Activated naive CD4-positive, alpha-beta T cell treated with anti-CD3 and anti-CD28 coated beads, Interleukin-2, amount 10 ng/mL, durations not matched to agents 7 days and 5 days (primary cell): ENCODE measurements around the gene PGBD1.
A peak's percentile ranks its signal among the peaks of the same experiment; 100 is the strongest.

Source experiments
- CTCF ChIA-PET: fragments of 350-600 bp; sonication (Branson Sonifier 250); formaldehyde crosslinking; loops from one replicate; lab custom pipeline; 2021; ENCODE audit warnings: antibody characterized with exemption; lab: Charles Lee
- DNase-seq: peaks from one replicate; pipeline ENCODE4 v3.0.0-alpha.2; 2020
- H3K27ac Mint-ChIP-seq: one replicate; pipeline ENCODE4 v1.8.0; 2021; ENCODE audit warnings: mild to moderate bottlenecking, moderate library complexity, mixed read lengths
- H3K27me3 Mint-ChIP-seq: one replicate; pipeline ENCODE4 v1.8.0; 2021; ENCODE audit warnings: mild to moderate bottlenecking, mixed read lengths
- H3K36me3 Mint-ChIP-seq: one replicate; pipeline ENCODE4 v1.8.0; 2021; ENCODE audit warnings: mixed read lengths
- H3K4me1 Mint-ChIP-seq: one replicate; pipeline ENCODE4 v1.8.0; 2021; ENCODE audit warnings: mixed read lengths
- H3K4me3 Mint-ChIP-seq: one replicate; pipeline ENCODE4 v1.8.0; 2021; ENCODE audit warnings: mild to moderate bottlenecking, moderate library complexity, mixed read lengths
- H3K9me3 Mint-ChIP-seq: one replicate; pipeline ENCODE4 v1.8.0; 2021; ENCODE audit warnings: mixed read lengths

The PGBD1 gene

GRCh38 chr6:28335040-28335563, 53.7 kb downstream of the PGBD1 start:
- H3K4me3 Mint-ChIP-seq: no peak overlapping the region

GRCh38 chr6:28335564-28336283, 54.4 kb downstream of the PGBD1 start, which contains the start of gene ZSCAN31:
ZSCAN31 (minus strand) TSS chr6:28336148; CDS start chr6:28329683, 6,465 bp downstream.
- Mint-ChIP-seq H3K4me1 (no peaks in the 10 kb centered on the region), H3K27ac (no peak within 1 kb of the TSS), H3K9me3 (peaks cover 15% of the 10 kb centered on the region), H3K36me3 (peaks cover 3% of the 10 kb centered on the region), H3K4me3 (no peak within 1 kb of the TSS), H3K27me3 (no peaks in the 10 kb centered on the region)
- DNase-seq: peak; percentile 80
- CTCF ChIA-PET: interaction anchor here (0.7 kb wide), 1 partner anchor 400 kb away, joined by 3 read pairs; no protein-coding TSS in a partner anchor

More at GRCh38 chr6:28335040-28335563, 53.7 kb downstream of the PGBD1 start:
- Mint-ChIP-seq H3K4me1 (no peaks in the 10 kb centered on the region), H3K27me3 (no peaks in the 10 kb centered on the region), H3K36me3 (peaks cover 3% of the 10 kb centered on the region), H3K9me3 (peaks cover 9% of the 10 kb centered on the region), H3K27ac (no peak overlapping the region)
- DNase-seq: no peak
- CTCF ChIA-PET: interaction anchor here (0.7 kb wide), 1 partner anchor 399 kb away, joined by 3 read pairs; no protein-coding TSS in a partner anchor

DNA sequence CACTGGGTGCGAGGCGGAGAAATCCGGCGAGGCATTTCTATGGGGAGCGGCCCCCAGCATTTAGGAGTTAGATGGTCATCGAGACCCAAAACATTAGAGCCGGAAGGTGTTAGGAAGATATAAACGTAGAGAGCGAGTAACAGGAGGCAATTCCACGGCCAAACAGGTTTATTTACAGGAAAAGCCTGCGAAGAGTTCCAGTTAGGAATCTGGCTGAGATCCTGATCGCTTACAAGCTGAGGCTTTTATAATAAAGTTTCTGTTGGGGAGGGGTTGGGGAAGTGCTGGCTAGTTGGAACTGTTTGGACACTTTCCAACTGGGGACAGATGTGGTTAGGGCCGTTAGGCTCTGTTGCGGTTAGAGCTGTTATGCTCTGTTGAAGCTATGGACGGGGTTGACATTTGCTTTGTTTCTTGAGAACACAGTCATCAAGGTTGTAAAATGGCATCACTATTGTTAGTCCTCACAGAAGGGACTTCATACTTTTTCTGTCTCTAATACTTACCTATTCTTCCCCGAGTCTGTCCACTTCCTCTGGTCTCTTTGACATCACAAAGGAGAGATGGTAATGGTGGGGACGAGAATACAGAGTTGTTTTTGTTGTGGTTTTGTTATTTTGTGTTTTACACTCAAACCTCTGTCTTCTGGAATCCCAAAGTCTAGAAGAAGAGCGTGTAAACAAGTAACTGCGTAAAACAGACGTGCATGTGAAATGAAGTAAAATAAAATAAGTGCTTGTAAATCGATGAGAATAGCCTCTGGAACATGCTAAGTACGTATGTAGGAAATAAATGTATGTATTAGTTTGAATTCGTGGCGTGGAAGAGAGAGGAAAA, 55.1 kb downstream of the PGBD1 start:
- Mint-ChIP-seq H3K4me1 (no peaks in the 10 kb centered on the region), H3K4me3 (no peak overlapping the region), H3K9me3 (peaks cover 16% of the 10 kb centered on the region), H3K27me3 (peaks cover 2% of the 10 kb centered on the region), H3K36me3 (peaks cover 3% of the 10 kb centered on the region), H3K27ac (no peak overlapping the region)
- no peak for DNase-seq
- CTCF ChIA-PET: interaction anchor here (1.1 kb wide), 1 partner anchor 20 kb away, joined by 3 read pairs; no protein-coding TSS in a partner anchor

DNA sequence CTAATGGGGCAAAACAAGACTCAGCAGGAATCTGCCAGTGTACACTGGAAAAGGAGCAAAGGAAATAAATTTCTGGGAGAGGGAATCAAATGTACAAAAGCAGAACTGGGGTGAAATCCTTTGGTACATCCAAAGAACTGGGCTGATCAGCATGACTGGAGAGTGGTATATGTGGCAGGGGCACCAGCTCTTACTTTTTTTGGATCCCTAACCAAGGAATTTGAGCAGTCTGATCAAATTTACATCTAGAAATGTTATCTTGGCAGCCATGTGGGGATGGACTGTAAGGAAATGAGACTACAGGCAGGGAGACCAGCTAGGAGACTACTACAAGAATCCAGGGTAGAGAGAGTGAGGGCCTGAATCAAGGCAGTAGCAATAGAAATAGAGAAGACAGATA, 55.7 kb downstream of the PGBD1 start:
- peaks cover 18% of the 10 kb centered on the region for H3K9me3 Mint-ChIP-seq
- peaks cover 4% of the 10 kb centered on the region for H3K27me3 Mint-ChIP-seq
- CTCF ChIA-PET: interaction anchor here (1.1 kb wide), 1 partner anchor 19 kb away, joined by 3 read pairs; no protein-coding TSS in a partner anchor
- H3K4me1 Mint-ChIP-seq: no peaks in the 10 kb centered on the region
- peaks cover 3% of the 10 kb centered on the region for H3K36me3 Mint-ChIP-seq
- H3K27ac Mint-ChIP-seq: no peak overlapping the region
- no peak for DNase-seq
- H3K4me3 Mint-ChIP-seq: no peak overlapping the region

DNA sequence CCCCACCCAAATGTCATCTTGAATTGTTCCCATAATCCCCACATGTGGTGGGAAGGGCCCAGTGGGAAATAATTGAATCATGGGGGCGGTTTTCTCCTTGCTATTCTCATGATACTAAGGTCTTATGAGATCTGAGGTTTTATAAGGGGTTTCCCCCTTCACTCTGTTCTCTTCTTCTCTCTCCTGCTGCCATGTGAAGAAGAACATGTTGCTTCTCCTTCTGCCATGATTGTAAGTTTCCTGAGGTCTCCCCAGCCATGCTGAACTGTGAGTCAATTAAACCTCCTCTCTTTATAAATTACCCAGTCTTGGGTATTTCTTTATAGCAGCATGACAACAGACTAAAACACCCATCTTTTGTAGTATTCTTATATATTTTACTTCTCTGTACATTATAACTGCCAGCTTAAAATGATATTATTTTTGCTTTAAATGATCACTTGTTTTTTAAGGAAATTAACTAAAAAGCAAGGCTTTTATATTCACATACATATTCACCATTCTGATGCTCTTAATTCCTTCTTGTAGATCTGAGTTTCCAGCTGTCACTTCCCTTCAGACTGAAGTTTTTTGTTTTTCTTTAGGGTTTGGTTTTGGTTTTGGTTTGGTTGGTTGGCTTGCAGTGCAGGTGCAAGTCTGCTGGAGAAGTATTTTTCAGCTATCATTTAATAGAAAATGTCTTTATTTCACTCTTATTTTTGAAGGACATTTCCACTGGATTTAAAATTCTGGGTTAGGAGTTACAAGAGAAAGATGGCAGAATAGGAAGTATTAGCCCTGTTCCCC, 59.1 kb downstream of the PGBD1 start:
- H3K36me3 Mint-ChIP-seq: peaks cover 3% of the 10 kb centered on the region
- H3K27ac Mint-ChIP-seq: peak overlapping the region; percentile 7
- H3K4me3 Mint-ChIP-seq: no peak overlapping the region
- DNase-seq: no peak
- H3K27me3 Mint-ChIP-seq: peaks cover 20% of the 10 kb centered on the region
- peaks cover 16% of the 10 kb centered on the region for H3K9me3 Mint-ChIP-seq
- no peaks in the 10 kb centered on the region for H3K4me1 Mint-ChIP-seq
- CTCF ChIA-PET: no interaction called here

DNA sequence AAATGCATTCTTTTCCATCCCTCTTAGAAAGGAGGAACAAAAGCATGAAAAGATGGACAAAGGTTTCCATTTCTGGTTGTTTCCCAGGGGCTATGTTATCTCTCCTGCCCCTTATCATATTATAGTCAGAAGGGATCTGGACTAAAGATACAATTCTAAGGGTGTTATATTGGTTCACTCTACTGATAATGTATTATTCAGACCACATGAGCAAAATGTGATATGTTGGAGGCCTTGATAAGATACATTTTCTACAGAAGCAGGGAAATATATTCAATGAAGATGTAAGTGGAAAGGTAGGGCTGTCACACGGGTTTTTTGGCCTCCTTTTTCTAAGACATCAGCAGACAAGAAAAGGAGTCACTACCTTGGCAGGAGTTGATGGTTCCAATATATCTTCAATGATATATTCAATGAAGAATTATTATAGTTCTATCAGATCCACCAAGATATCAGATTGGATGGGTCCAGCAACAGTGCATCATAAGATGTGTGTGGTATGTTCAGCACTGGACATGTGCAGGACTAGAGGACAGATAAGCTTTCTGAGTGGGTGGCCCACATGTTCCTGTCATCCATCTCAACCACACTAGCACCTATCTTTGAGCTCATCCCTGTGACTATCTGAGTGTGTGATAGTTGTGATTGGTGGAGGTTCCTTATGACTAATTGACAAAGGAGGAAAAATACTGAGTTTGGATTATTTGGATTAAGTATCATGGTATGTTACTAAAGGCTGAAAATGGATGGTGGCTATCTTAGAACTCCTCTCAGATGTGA, 62.7 kb downstream of the PGBD1 start:
- CTCF ChIA-PET: interaction anchor here (3.3 kb wide), 1 partner anchor 12 kb away, joined by 16 read pairs; no protein-coding TSS in a partner anchor
- Mint-ChIP-seq H3K4me3 (no peak overlapping the region), H3K9me3 (peaks cover 16% of the 10 kb centered on the region), H3K27ac (no peak overlapping the region), H3K36me3 (peaks cover 3% of the 10 kb centered on the region), H3K27me3 (peaks cover 38% of the 10 kb centered on the region), H3K4me1 (no peaks in the 10 kb centered on the region)
- DNase-seq: no peak

- Mint-ChIP-seq H3K36me3 (peaks cover 2% of the 10 kb centered on the region), H3K4me3 (no peak overlapping the region), H3K4me1 (peaks cover 8% of the 10 kb centered on the region), H3K27ac (no peak overlapping the region), H3K9me3 (peaks cover 10% of the 10 kb centered on the region), H3K27me3 (peaks cover 42% of the 10 kb centered on the region)
- no peak for DNase-seq
- CTCF ChIA-PET: interaction anchor here (3.3 kb wide), 1 partner anchor 10 kb away, joined by 16 read pairs; no protein-coding TSS in a partner anchor
Observed at GRCh38 chr6:28345201-28345600, 63.8 kb downstream of the PGBD1 start.

DNA sequence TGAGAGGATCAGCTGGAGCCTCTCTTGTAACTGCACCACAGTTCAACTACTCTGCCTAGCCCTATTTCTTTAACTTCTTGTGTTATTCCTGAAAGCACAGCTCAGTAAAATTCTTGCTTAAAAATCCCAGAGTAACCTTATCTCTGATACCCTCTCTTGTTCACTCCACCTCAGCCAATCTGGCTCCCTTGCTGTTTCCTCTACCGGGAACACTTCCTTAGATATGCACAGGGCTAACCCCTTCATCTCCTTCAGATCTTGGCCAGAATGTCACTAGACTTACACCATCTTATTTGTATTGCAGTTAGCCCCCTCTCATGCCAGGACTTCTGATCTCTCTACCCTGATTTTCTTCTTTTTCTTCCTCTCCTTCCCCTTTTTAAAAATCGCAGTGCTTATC, 65.7 kb downstream of the PGBD1 start:
- no peaks in the 10 kb centered on the region for H3K9me3 Mint-ChIP-seq
- H3K27ac Mint-ChIP-seq: no peak overlapping the region
- H3K4me1 Mint-ChIP-seq: peaks cover 26% of the 10 kb centered on the region
- H3K4me3 Mint-ChIP-seq: no peak overlapping the region
- CTCF ChIA-PET: interaction anchor here (3.3 kb wide), 1 partner anchor 9 kb away, joined by 16 read pairs; no protein-coding TSS in a partner anchor
- H3K36me3 Mint-ChIP-seq: peaks cover 9% of the 10 kb centered on the region
- peaks cover 42% of the 10 kb centered on the region for H3K27me3 Mint-ChIP-seq
- no peak for DNase-seq

GRCh38 chr6:28349344-28349891, 68.0 kb downstream of the PGBD1 start:
- peak overlapping the region; percentile 94 for H3K27ac Mint-ChIP-seq
- no peak for DNase-seq
- peaks cover 34% of the 10 kb centered on the region for H3K4me1 Mint-ChIP-seq
- peak overlapping the region; percentile 97 for H3K4me3 Mint-ChIP-seq
- CTCF ChIA-PET: interaction anchor here (0.9 kb wide), 1 partner anchor 82 kb away, joined by 3 read pairs; the partner anchor contains the start of gene ZSCAN26
- H3K27me3 Mint-ChIP-seq: peaks cover 33% of the 10 kb centered on the region
- H3K9me3 Mint-ChIP-seq: peaks cover 6% of the 10 kb centered on the region
- H3K36me3 Mint-ChIP-seq: peaks cover 18% of the 10 kb centered on the region

GRCh38 chr6:28349892-28350737, 68.7 kb downstream of the PGBD1 start, which contains the start of gene ZKSCAN3:
ZKSCAN3 (plus strand) TSS chr6:28349947; CDS start chr6:28359587, 9,640 bp downstream.
- peak within 1 kb of the TSS; percentile 97 for H3K4me3 Mint-ChIP-seq
- H3K27me3 Mint-ChIP-seq: peaks cover 26% of the 10 kb centered on the region
- H3K27ac Mint-ChIP-seq: peak within 1 kb of the TSS; percentile 94
- H3K9me3 Mint-ChIP-seq: peaks cover 6% of the 10 kb centered on the region
- H3K36me3 Mint-ChIP-seq: peaks cover 18% of the 10 kb centered on the region
- peak; percentile 92 for DNase-seq
- H3K4me1 Mint-ChIP-seq: peaks cover 34% of the 10 kb centered on the region
- CTCF ChIA-PET: interaction anchor here (0.9 to 1.2 kb wide), 2 partner anchors 12 to 83 kb away, joined by 3 read pairs; partner anchors contain the start of gene ZSCAN26

GRCh38 chr6:28351087-28351486, 69.7 kb downstream of the PGBD1 start:
- H3K4me3 Mint-ChIP-seq: peak overlapping the region; percentile 97
- DNase-seq: no peak
- peaks cover 18% of the 10 kb centered on the region for H3K36me3 Mint-ChIP-seq
- H3K9me3 Mint-ChIP-seq: peaks cover 6% of the 10 kb centered on the region
- peaks cover 21% of the 10 kb centered on the region for H3K27me3 Mint-ChIP-seq
- H3K27ac Mint-ChIP-seq: peak overlapping the region; percentile 94
- CTCF ChIA-PET: interaction anchor here (1.2 kb wide), 1 partner anchor 11 kb away, joined by 3 read pairs; no protein-coding TSS in a partner anchor
- peaks cover 42% of the 10 kb centered on the region for H3K4me1 Mint-ChIP-seq
